HUES6 (cell line): ENCODE results near the gene EHF.
"Not testable (repeated sequence)": the region's sequence is repeated elsewhere in the genome, so short reads cannot be mapped to it uniquely, and the experiment has no call there.

Experiments used
- H3K27ac ChIP-seq: 2 replicates; pipeline ENCODE4 v1.7.0; 2013; ENCODE audit warnings: low read depth, mild to moderate bottlenecking, low read length, inconsistent platforms
- H3K27me3 ChIP-seq: 2 replicates; pipeline ENCODE4 v1.6.1; 2013; ENCODE audit warnings: low read length; ENCODE audit not compliant: control insufficient read depth, insufficient read depth
- H3K36me3 ChIP-seq: 2 replicates; pipeline ENCODE4 v1.6.1; 2013; ENCODE audit warnings: low read length; ENCODE audit not compliant: control insufficient read depth, insufficient read depth
- H3K4me1 ChIP-seq: 2 replicates; pipeline ENCODE4 v1.6.1; 2013; ENCODE audit warnings: low read length; ENCODE audit not compliant: control insufficient read depth, insufficient read depth
- H3K4me3 ChIP-seq: 2 replicates; pipeline ENCODE4 v1.5.1; 2013; ENCODE audit warnings: low read depth, low read length
- H3K9ac ChIP-seq: one replicate; pipeline ENCODE4 v1.6.1; 2013; ENCODE audit warnings: mild to moderate bottlenecking, low read length
- H3K9me3 ChIP-seq: 2 replicates; pipeline ENCODE4 v1.6.1; 2013; ENCODE audit warnings: low read depth, low read length; ENCODE audit not compliant: control insufficient read depth, insufficient read depth

The EHF gene

DNA sequence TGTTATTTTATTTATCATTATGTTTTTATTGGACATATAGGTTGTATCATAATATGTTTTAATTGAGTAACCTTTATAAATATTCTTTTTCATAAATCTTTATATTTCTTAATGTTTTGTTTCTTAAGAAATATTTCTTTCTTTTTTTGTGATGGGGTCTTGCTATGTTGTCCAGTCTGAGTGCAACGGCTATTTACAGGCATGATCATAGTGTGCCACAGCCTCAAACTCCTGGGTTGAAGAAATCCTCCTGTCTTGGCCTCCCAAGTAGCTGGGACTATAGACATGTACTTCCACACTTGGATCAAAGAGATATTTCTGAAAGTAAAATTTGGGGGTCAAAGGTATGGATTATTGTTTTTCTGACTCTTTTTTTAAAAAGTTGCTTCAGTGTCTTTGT is 53.1 kb downstream of the EHF start:
- H3K4me3 ChIP-seq, result no peak overlapping the region
- H3K27ac ChIP-seq, result no peak overlapping the region
- no peak overlapping the region for H3K9ac ChIP-seq
- H3K27me3 ChIP-seq, result no peaks in the 10 kb centered on the region
- H3K36me3 ChIP-seq, result no peaks in the 10 kb centered on the region
- H3K4me1 ChIP-seq, result no peaks in the 10 kb centered on the region
- H3K9me3 ChIP-seq, result no peaks in the 10 kb centered on the region

DNA sequence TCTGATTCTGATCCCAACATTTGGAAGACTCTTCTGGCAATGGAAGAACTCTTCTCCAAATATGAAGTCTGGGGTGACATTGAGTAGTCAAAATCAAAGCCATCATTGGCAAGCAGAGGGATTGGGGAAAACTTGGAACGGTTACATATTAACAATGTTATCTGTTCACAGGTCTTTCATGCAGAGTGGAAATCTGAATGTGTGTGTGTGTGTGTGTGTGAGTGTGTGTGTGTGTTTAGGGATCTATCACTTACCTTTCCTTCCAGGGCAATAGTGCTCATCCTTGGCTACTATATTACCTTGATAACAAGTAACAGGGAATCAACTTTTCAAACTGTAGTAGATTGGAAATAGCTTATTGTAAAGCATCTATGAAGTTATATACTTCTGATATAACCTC is 55.3 kb downstream of the EHF start:
- H3K9ac ChIP-seq, result no peak overlapping the region
- H3K9me3 ChIP-seq, result no peaks in the 10 kb centered on the region
- H3K4me1 ChIP-seq, result peaks cover 5% of the 10 kb centered on the region
- no peaks in the 10 kb centered on the region for H3K27me3 ChIP-seq
- no peak overlapping the region for H3K4me3 ChIP-seq
- H3K27ac ChIP-seq, result no peak overlapping the region
- no peaks in the 10 kb centered on the region for H3K36me3 ChIP-seq

DNA sequence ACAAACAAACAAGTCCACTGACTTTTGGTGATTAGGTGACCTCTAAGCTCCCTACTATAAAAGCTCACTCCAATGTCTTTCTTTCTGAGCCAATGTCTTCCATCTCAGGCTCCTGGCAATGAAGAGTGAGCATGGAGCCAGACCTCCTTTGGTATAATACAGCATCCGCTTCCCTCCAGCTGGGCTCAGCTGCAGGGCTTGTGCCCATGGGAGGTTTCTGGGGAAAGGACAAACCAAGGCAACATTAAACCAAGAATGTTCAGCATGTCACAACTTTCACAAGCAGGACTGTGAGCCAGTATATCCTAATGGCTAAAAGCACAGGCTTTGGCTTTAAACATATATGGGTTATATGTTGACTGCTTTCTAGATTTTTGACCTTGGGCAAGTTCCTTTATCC is 58.8 kb downstream of the EHF start:
- Histone ChIP-seq H3K27ac (no peak overlapping the region), H3K36me3 (no peaks in the 10 kb centered on the region), H3K9ac (no peak overlapping the region), H3K4me3 (no peak overlapping the region), H3K4me1 (peaks cover 19% of the 10 kb centered on the region), H3K27me3 (no peaks in the 10 kb centered on the region), H3K9me3 (no peaks in the 10 kb centered on the region)

DNA sequence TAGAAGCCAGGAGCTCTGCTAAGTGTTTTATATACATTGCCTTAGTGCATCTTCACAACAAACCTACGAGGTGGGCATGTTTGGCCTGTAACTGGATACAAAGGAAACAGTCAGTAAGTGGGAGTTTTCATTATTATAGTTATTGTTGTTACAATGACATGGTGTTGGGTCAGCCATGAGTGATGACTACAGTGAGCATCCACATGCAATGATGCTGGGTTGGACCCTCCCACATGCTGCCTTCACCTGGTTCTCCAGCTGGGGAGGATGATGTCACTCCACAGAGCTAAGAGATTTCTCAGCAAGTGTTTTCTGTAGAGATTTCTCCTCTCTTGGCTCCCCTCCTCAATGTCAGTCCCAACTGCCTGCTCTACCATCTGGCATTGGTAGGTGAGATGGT is 59.3 kb downstream of the EHF start:
- H3K27ac ChIP-seq, result no peak overlapping the region

DNA sequence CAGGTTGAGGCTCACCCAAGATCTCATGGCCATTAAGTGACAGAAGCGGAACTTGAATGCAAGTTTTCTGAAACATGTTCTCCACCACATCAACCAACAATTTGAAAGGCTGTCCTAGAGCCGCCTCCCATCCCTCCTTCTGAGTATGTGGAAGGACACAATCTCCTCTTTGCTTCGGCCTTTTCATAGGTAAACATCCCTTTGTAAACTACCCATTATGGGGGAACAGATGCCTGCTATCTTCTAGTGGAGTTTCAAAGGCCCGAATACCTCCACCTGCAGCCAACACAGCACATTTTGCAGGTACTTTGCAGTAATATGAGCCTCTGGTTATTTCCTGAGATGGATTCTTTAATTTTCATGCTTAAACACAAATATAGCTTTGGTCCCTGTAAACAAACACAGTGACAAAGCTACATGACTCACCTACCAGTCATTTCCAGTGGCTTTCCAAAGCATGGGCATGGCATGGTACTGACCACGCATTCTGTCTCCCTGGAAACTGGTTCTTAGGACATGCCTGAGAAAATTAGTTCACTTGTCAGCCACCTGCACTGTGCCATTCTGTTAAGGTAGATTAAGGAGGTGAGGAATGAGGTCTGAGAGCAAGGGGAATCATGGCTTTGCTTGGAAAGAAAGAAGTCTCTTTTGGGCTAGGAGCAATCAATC is 60.2 kb downstream of the EHF start:
- H3K9me3 ChIP-seq, result no peaks in the 10 kb centered on the region
- no peak overlapping the region for H3K9ac ChIP-seq
- H3K27ac ChIP-seq, result no peak overlapping the region
- no peaks in the 10 kb centered on the region for H3K27me3 ChIP-seq
- H3K36me3 ChIP-seq, result no peaks in the 10 kb centered on the region
- H3K4me3 ChIP-seq, result no peak overlapping the region
- H3K4me1 ChIP-seq, result peaks cover 19% of the 10 kb centered on the region

More for the DNA sequence above, 59.3 kb downstream of the EHF start:
- H3K27me3 ChIP-seq, result no peaks in the 10 kb centered on the region
- peaks cover 19% of the 10 kb centered on the region for H3K4me1 ChIP-seq
- H3K9ac ChIP-seq, result no peak overlapping the region
- H3K36me3 ChIP-seq, result no peaks in the 10 kb centered on the region
- no peak overlapping the region for H3K4me3 ChIP-seq
- H3K9me3 ChIP-seq, result no peaks in the 10 kb centered on the region

DNA sequence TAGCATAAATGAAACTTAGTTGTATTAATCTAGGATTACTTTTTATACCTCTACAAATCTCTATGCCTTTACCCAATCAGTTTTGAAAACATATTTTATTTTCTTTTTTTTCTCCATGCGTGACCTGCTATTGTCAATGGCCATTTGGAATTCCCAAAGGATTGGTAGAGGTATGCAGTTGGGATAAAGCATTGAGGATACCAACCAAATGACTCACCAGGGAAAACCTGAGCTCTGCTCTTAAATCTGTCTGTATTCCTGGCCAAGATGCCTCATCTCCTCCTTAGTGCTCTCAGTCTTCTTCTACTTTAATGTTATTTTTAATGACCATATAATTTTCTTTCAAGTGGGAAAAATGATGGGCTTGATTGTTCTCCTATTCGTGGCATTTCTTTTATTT is 61.9 kb downstream of the EHF start:
- Histone ChIP-seq H3K4me1 (peaks cover 19% of the 10 kb centered on the region), H3K9ac (no peak overlapping the region), H3K27ac (peak overlapping the region; percentile 69; the same call in 1 of the 2 replicates), H3K36me3 (no peaks in the 10 kb centered on the region), H3K4me3 (no peak overlapping the region), H3K27me3 (no peaks in the 10 kb centered on the region), H3K9me3 (no peaks in the 10 kb centered on the region)

DNA sequence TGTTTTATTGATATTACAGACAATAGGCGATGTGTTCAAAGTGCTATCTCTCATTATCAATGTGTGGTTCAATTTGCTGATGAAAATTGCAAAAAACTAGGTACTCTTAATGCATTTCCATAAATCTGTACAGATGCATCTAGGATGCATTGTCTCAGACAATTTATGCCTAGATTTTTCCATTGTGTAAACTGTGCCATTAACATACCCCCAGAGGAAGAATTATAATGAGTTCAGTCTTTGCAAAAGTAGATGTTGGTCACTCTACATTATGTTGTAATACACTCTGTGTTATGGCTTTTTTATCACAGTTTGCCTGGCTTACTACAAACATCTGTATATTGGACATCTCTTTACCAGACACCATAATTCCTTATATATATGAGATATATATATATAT is 62.5 kb downstream of the EHF start:
- peaks cover 19% of the 10 kb centered on the region for H3K4me1 ChIP-seq
- H3K36me3 ChIP-seq, result no peaks in the 10 kb centered on the region
- no peak overlapping the region for H3K27ac ChIP-seq
- no peaks in the 10 kb centered on the region for H3K27me3 ChIP-seq
- H3K9ac ChIP-seq, result no peak overlapping the region
- no peak overlapping the region for H3K4me3 ChIP-seq
- no peaks in the 10 kb centered on the region for H3K9me3 ChIP-seq

DNA sequence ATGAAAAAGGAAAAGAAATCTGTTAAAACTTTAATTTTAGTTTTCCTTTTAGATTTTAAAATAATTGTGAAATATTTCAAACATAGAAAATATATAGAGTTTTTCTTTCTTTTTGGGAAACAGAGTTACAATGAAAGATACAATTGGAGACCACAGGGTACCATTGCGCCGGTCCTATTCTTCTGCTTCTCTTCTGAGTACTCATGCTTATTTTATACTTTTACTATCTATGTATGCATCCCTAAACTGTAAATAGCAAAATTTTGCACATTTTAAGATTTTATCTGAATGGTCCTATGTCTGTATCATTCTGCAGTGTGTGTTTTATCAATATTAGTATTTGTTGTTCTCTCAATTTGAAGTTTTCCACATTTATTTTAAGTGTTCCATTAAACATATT is 65.0 kb downstream of the EHF start:
- Histone ChIP-seq H3K4me1 (peaks cover 18% of the 10 kb centered on the region), H3K9me3 (no peaks in the 10 kb centered on the region), H3K27ac (no peak overlapping the region), H3K9ac (no peak overlapping the region), H3K4me3 (no peak overlapping the region), H3K27me3 (no peaks in the 10 kb centered on the region), H3K36me3 (no peaks in the 10 kb centered on the region)

DNA sequence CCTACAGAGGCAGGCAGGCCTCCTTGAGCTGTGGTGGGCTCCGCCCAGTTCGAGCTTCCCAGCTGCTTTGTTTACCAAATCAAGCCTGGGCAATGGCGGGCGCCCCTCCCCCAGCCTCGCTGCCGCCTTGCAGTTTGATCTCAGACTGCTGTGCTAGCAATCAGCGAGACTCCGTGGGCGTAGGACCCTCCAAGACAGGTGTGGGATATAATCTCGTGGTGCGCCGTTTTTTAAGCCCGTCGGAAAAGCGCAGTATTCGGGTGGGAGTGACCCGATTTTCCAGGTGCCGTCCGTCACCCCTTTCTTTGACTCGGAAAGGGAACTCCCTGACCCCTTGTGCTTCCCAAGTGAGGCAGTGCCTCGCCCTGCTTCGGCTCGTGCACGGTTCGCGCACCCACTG is 71.4 kb downstream of the EHF start:
- H3K9me3 ChIP-seq, H3K27me3 ChIP-seq, H3K36me3 ChIP-seq, H3K4me1 ChIP-seq: not testable (repeated sequence)
- Histone ChIP-seq H3K4me3 (peak overlapping the region; percentile 83), H3K27ac (peak overlapping the region; percentile 87), H3K9ac (peak overlapping the region; percentile 69)

DNA sequence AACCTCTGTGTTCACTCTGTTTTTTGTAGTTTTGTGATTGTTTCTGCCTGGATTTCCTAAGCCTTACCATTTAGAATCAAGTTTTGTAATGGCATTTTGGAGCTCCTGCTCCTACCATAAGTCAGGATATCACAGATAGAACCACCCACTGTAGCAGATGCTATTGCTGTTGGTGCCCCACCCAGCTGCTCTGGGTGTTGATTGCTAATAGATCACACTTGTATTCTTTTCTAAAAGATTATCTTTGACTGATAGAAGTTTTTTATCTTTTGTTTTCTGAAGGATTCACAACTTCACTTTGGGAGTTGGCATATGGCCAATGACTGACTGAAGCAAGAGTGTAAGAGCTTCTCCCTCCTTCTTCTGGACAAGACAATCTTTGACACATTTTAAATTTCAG is 76.0 kb downstream of the EHF start:
- peaks cover 9% of the 10 kb centered on the region for H3K36me3 ChIP-seq
- H3K9me3 ChIP-seq, result peaks cover 14% of the 10 kb centered on the region
- no peaks in the 10 kb centered on the region for H3K27me3 ChIP-seq
- no peak overlapping the region for H3K9ac ChIP-seq
- no peaks in the 10 kb centered on the region for H3K4me1 ChIP-seq
- H3K27ac ChIP-seq, result no peak overlapping the region
- H3K4me3 ChIP-seq, result no peak overlapping the region

DNA sequence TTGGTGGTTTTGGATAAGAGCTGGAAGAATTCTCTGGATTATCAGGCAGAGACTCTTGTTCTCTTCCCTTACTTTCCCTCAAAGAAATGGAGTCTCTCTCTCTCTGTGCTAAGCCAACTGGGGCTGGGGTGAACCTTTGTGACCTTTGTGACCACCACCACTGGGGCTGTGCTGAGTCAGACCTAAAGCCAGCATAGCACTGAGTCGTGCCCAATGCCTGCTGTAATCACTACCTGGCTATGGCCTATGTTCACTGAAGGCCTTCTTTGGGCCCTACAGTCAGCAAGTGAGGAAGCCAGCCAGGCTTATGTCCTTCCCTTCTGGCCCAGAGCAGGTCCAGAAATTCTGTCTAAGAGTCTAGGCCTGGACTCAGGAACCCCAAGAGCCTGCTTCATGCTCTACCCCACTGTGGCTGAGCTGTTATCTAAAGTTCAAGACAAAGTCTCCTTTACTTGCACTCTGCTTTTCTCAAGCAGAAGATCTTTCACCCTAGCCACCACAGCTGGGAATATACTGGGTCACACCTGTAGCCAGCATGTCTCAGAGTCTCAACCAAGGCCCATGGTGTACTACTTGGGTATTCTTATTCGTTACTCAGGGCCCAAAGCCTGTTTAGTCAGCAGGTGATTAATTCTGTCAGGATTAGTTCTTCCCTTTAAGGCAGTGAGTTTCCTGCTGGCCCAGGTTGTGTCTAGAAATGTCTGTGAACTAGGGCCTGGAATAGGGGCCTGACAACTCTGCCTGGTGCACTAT is 86.0 kb downstream of the EHF start:
- Histone ChIP-seq H3K9ac (no peak overlapping the region), H3K36me3 (peaks cover 31% of the 10 kb centered on the region), H3K27me3 (no peaks in the 10 kb centered on the region), H3K27ac (no peak overlapping the region), H3K9me3 (peaks cover 34% of the 10 kb centered on the region), H3K4me3 (no peak overlapping the region), H3K4me1 (no peaks in the 10 kb centered on the region)
